ENCODE results near the gene AXIN1.
"Not testable (repeated sequence)": the region's sequence is repeated elsewhere in the genome, so short reads cannot be mapped to it uniquely, and the experiment has no call there.

Gene AXIN1

GRCh38 chr16:352547-353403, at the start of gene AXIN1:
Gene AXIN1, minus strand, starts transcription at chr16:352723. Its CDS starts 5,698 bp downstream, at chr16:347025.
- DNase-seq, result peak; percentile 98

GRCh38 chr16:401468-402348, 49.2 kb upstream of the AXIN1 start, which contains the start of gene DECR2:
Gene DECR2, plus strand, starts transcription at chr16:401885. Its CDS starts 79 bp downstream, at chr16:401964.
- DNase-seq, result peak; percentile 85

DNA sequence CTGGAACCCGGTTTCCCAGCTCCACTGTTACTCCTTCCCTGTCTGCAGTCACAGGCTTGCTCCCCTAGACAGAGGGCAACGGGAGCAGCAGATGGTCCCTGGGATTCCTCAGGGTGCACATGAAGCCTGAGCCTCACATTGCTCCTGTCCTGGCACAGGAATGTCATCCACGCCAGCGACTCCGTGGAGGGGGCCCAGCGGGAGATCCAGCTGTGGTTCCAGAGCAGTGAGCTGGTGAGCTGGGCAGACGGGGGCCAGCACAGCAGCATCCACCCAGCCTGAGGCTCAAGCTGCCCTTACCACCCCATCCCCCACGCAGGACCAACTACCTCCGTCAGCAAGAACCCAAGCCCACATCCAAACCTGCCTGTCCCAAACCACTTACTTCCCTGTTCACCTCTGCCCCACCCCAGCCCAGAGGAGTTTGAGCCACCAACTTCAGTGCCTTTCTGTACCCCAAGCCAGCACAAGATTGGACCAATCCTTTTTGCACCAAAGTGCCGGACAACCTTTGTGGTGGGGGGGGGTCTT, 47.6 kb upstream of the AXIN1 start:
- DNase-seq, result no peak

- DNase-seq, result no peak
Observed at GRCh38 chr16:399340-400019, 47.0 kb upstream of the AXIN1 start.

DNA sequence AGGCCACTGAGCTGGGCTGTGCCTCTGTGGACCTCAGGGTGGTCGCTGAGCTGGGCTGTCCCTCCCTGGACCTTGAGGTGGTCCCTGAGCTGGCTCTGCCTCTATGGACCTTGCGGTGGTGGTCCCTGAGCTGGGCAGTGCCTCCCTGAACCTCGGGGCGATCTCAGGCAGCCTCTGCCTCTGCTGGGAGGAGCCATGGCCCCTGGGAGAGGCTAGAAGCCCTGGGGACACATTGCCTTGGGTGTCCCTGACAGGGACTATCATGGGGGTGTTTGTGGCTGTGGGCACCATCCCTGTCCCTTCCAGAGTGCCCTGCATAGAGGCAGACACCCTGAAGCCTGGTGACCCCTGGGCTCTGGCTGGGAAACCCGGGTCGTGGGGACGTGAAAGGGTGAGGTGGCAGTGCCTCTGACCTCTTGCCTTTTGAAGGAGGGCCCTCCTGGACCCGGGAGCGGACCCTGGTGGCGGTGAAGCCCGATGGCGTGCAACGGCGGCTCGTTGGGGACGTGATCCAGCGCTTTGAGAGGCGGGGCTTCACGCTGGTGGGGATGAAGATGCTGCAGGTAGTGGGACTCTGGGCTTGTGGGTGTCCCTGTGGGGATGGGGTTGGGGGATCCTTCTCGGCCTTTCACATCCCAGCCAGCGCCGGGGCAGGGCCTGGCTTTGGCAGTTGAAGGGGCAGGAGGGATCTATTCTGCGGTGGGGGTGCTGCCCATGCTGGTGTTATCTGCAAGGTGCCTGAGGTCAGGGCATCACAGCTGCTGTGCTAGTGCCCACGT, 46.2 kb upstream of the AXIN1 start:
- DNase-seq, result no peak

DNA sequence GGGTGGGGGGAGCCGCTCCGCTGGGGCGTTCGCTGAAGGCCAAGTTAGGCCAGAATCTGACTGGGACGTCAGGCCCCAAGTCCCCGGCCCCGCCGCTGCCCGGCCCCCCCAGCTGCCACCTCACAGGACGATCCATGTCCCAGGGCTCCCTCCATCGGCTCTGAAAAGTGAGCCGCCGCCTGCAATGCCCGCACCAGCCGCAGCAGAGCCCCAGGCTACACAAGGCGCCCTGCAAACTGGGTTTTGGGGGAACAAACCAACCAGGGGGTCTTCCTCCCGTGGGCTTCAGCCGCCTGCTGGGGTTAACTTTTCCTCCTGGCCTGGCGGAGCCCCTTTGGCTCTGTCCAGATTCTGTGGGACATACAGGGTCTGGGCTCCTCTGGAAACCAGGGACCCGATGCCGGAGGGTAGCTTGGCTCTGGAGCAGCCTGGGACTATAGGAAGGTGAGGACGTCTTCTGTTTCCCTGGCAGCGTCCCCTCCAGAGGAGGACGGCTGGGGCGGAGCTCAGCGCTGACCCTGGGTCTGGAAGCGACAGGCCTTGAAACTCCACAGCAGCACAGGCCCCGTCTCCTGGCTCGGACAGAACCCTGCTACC, 45.3 kb upstream of the AXIN1 start:
- no peak for DNase-seq

GRCh38 chr16:397135-397661, 44.7 kb upstream of the AXIN1 start, which contains the start of gene NME4:
Gene NME4, plus strand, starts transcription at chr16:397199. Its CDS starts 24 bp downstream, at chr16:397223.
- DNase-seq, result no peak

- DNase-seq, result no peak
Observed at GRCh38 chr16:396605-397004, 44.1 kb upstream of the AXIN1 start.

- DNase-seq, result no peak
Observed at GRCh38 chr16:396199-396598, 43.7 kb upstream of the AXIN1 start.

- no peak for DNase-seq
Observed at GRCh38 chr16:392450-393030, 40.0 kb upstream of the AXIN1 start.

DNA sequence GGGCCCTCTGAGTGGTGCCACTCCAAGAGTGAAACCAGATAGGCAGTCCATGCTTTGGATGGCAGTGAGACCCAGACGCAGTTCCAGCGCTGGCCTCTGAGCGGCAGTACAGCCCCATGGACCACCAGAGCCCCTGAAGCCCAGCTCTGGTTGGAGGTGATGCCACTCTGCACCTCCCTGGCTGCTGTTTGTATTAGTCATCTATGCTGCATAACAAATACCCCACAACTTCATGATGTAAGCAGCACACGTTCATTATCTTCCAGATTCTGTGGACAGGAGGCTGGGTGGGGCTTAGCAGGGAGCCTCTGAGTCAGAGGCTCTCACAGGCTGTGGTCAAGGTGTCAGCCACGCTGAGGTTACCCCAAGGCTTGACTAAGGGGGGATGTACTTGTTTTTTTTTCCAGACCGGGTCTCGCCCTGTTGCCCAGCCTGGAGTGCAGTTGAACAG, 39.4 kb upstream of the AXIN1 start:
- peak; percentile 40 for DNase-seq

GRCh38 chr16:389352-389751, 36.8 kb upstream of the AXIN1 start:
- DNase-seq, result no peak

- not testable (repeated sequence) for DNase-seq
Observed at GRCh38 chr16:387761-388666, 35.5 kb upstream of the AXIN1 start.

DNA sequence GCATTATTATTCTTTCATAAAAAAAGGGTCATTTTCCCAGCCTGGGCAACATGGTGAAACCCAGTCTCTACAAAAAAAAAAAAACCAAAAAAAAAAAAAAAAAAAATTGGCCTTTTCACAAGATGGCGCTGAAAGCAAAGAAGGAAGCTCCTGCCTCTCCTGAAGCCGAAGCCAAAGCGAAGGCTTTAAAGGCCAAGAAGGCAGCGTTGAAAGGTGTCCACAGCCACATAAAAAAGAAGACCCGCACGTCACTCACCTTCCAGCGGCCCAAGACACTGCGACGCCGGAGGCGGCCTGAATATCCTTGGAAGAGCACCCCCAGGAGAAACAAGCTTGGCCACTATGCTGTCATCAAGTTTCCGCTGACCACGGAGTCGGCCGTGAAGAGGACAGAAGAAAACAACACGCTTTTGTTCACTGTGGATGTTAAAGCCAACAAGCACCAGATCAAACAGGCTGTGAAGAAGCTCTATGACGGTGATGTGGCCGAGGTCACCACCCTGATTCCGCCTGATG, 34.2 kb upstream of the AXIN1 start:
- no peak for DNase-seq

DNA sequence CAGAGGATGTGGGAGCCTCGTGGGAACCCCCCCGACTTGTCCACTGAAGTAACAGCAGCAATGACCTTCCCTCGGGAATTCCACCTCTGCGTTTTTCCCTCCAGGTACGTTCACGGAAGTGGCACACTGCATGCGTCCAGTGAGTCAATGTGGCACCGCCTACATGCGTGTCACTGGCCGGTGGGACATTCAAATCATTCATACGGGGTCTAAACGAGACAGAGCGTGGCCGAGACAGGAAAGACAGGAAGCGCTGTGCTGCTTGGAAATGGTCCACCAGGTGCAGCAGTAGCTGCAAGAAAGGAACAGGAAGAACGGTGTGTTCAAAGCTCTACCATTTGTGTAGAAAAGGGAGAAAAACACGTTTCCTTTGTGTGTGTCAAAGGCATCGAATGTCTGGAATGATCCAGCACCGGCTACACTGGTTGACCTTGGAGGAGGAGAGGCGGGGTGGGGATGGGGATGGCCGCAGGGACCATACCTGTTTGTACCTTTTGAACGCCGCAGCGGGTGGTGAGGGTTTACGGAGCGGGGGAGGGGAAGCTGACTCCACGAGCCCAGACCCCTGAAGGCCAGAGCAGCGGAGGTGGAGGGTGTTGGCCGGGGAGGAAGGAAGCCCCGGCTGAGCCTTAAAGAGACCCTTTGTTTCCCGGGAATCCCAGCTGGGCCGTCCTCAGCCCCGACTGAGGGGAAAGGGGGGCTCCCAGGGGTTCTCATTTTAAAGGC, 31.0 kb upstream of the AXIN1 start:
- DNase-seq, result no peak

GRCh38 chr16:381789-382717, 29.5 kb upstream of the AXIN1 start, which contains the start of gene PGAP6:
Gene PGAP6, minus strand, starts transcription at chr16:381978. Its CDS starts 157 bp downstream, at chr16:381821.
- DNase-seq, result peak; percentile 66
